ENCODE results near the gene C3orf80.

- TF ChIP-seq YY1 (IDR thresholded peaks at IDR 0.05; ENCODE audit: low read depth) (no peak), TCF12 (IDR thresholded peaks at IDR 0.05; ENCODE audit: low read depth) (no peak), EP300 (IDR thresholded peaks at IDR 0.05; ENCODE audit: borderline replicate concordance) (no peak), MAX (IDR thresholded peaks at IDR 0.05) (no peak), REST (IDR thresholded peaks at IDR 0.05; ENCODE audit: low read depth) (no peak), CREB1 (IDR thresholded peaks at IDR 0.05; ENCODE audit: low read depth) (no peak), RAD21 (IDR thresholded peaks at IDR 0.05; ENCODE audit: low read depth) (no peak), TAF1 (IDR thresholded peaks at IDR 0.05; ENCODE audit: low read depth) (no peak), USF1 (IDR thresholded peaks at IDR 0.05) (no peak), TEAD4 (IDR thresholded peaks at IDR 0.05) (no peak), EGR1 (IDR thresholded peaks at IDR 0.05) (no peak)
Observed at GRCh38 chr3:160179906-160180305, 45.3 kb upstream of the C3orf80 start.
